ENCODE results near the gene LATS2.
A peak's percentile ranks its signal among the peaks of the same experiment; 100 is the strongest.

LATS2 gene

GRCh38 chr13:21046203-21046602 is 15.2 kb downstream of the LATS2 start:
- DNase-seq, result no peak

GRCh38 chr13:21045100-21045499 is 16.3 kb downstream of the LATS2 start:
- DNase-seq, result peak; percentile 65

GRCh38 chr13:21043898-21044297 is 17.5 kb downstream of the LATS2 start:
- DNase-seq, result no peak

DNA sequence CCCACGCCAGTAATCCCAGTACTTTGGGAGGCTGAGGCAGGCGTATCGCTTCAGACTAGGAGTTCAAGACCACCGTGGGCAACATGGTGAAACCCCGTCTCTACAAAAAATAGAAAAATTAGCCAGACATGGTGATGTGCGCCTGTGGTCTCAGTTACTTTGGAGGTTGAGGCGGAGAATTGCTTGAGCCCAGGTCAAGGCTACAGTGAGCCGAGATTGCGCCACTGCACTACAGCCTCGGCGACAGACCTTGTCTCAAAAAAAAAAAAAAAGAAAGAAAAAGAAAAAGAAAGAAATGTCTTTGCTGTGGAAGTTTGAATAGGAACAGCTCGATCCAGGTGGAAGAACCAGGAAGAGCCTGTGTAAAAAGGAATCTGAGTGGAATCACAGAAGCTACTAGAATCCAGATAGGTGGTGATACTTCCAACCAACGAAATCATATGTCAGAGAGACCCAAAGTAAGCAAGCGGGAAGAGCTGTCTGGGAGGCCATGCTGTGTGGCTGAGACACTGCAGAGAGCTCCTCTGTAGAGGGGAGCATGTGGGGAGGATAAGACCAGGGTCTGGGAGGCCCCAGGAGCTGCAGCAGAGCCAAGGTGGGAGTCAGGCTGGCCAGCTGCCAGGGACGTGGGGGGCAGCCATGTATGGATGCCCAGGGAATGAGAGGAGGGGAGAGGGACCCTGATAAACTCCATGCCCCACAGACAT is 21.1 kb downstream of the LATS2 start:
- no peak for DNase-seq

DNA sequence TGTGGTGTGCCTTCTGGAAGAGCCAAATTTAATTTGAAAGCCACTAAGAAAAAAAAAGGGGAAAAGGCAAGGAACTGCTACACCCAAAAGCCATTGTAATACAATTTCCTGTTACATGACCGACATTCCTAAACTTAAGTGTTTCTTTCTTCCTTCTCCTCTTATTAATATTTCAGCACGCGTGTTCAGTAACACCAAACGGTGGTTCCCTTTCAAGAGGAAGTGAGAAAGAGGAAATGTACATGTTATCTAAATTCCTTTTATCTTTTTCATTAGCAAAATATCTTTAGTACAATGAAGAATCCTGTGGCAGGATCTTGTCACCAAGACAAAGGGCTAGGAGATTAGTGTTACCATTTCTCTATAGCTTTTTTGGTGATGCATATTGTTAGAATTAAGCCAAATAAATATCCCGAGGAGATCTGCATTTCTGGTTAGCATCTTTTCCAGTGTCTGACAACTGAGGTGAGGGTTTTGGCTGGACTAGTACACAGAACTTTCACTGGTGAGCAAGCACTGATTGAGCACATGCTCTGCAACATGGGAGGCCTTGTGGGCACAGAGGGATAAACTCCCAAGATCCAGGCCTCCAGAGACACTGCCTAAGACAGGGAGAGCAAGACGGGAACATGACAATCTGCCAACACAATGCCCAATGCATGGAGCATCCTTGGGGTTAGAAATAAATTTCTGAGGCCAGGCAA is 22.1 kb downstream of the LATS2 start:
- peak; percentile 49 for DNase-seq

DNA sequence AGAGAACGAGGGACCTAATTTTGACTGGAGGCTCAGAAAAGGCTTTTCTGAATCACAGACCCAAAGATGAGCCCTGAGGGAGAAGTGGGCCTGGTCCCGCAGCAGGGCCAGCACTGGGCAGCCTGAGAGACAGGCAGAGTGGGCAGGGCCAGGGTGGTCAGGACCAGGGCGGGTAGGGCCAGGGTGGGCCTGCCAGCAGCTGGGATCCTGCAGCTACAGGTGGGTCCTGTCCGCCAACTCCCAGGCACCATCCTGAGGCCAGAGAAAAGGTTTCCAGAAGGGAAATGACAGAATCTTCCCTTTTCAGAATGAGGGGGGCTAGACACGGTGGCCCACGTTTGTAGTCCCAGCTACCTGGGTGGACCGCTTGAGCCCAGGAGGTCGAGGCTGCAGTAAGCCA is 23.7 kb downstream of the LATS2 start:
- DNase-seq, result no peak

- no peak for DNase-seq
Measured at GRCh38 chr13:21035498-21035897, 25.9 kb downstream of the LATS2 start.

GRCh38 chr13:21034603-21035191 is 26.7 kb downstream of the LATS2 start:
- no peak for DNase-seq

GRCh38 chr13:21033856-21034602 is 27.4 kb downstream of the LATS2 start:
- DNase-seq, result no peak

GRCh38 chr13:21033212-21033840 is 28.1 kb downstream of the LATS2 start:
- no peak for DNase-seq

DNA sequence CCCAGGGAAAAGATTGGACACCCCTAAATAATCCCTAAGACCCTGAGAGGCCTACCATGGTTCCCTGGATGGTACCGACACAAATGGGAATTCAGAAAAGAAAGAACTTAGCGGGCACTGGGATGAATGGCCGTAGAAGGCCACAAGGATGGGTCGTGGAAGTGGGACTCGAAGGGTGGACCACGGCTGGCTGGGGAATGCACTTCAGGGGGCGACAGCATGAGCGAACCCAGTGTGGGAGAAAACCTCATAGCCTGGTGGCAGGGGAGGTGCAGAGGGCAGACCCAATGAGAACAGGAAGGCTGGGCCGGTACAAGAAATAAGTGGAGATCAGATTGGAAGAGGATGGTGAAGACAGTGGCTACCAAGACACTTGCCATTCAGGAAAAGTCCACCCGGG is 28.7 kb downstream of the LATS2 start:
- DNase-seq, result no peak

DNA sequence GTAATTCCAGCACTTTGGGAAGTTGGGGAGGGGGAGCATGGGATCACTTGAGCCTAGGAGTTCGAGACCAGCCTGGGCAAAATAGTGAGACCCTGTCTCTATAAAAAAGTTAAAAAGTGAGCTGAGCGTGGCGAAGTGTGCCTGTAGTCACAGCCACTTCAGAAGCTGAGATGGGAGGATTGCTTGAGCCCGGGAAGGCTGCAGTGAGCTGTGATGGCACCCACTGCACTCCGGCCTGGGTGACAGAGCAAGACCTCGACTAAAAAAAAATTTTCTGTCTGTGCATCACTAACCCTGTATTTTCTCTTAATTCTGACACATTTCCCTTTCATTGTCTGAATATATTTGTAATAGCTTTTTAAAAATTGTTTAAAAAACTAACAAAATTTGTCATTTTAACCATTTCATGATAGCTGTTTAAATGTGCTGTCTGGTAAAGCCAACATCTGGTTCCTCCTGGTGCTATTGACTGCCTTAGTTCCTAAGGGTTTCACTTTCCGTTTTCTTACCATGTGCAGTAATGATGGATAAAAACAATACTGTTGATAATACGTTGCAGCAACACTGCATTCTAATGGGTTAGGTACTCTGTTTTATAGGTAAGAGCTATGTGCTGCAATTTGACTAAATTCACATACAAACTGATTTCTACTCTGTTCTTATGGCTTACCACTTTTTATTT is 29.7 kb downstream of the LATS2 start:
- no peak for DNase-seq

DNA sequence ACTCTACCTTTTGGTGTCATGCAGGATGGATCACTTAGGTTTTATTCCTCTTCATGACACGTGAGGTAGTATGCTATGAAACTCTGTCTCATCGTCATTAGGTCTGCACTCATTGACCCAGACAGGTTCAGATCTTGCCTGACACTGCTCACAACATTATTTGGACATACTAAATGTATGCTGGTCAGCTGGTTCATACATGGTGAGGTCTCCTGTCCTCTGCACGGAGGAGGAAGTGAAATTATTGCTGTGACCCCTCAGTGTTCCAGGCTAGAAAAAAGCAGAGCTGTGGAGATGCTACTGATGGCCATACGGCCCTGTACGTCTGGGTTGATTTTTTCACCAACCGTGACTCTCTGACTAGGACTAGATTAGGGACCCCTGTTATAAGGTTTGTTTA is 35.8 kb downstream of the LATS2 start:
- no peak for DNase-seq

DNA sequence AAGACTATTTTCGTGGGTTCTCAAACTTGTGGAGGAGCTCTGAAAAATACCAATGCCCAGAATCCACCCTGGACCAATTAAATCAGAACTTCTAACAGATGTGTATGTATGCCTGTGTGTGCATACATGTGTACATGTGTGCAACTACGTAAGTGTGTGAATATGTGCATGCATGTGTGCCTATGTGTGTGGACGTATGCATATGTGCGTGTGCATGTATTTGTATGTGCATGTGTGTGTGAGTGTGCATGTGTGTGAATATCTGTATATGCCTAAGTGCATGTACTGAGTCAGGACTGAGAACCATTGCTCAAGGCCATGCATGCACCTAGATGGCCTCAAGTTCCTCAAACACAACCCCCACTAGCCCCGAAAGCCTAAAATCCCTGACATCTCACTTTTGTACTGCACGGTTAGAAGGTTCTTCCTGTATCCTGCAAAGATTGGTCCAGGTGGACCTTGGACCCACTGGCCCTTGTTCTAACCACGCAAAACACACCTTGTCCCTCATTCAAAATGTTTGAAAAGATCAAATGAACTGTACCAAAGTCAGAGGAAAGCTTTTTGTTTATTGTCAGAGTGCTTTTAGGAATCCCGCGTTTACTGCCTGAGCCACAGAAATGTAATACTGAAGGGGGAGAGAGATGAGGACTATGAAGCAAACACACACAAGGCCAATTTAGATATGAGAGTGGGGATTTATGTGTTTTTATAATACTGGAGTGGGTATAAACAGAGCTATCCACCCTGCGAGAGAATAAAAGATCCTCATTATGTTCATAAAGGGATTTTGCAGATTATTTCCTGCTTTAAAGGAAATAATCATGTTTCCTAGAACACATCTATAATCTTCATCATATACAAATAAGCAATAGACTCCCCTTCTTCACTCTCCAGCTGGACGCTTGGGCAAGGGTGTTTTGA is 39.1 kb downstream of the LATS2 start:
- DNase-seq, result no peak

DNA sequence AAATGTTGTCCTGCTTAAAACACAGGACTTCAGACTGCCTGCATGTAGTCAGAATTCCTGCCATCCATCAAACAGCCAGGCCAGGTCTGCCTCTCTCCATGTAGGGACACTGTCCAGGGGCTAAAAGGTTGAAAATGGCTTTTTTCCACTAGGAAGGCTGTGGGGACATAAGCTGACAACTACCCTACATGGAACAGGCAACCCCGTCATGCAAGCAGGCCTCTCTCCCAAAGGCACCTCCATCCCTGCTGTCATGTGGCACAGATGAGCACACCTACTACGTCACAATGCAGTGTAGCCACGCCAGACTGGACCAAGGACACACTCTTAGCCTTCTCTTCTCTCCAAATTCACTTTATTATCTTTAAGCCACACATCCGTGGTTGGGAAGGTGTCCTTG is 40.8 kb downstream of the LATS2 start:
- no peak for DNase-seq

- DNase-seq, result no peak
Measured at GRCh38 chr13:21020176-21020575, 41.2 kb downstream of the LATS2 start.

GRCh38 chr13:21018220-21018619 is 43.2 kb downstream of the LATS2 start:
- DNase-seq, result no peak

DNA sequence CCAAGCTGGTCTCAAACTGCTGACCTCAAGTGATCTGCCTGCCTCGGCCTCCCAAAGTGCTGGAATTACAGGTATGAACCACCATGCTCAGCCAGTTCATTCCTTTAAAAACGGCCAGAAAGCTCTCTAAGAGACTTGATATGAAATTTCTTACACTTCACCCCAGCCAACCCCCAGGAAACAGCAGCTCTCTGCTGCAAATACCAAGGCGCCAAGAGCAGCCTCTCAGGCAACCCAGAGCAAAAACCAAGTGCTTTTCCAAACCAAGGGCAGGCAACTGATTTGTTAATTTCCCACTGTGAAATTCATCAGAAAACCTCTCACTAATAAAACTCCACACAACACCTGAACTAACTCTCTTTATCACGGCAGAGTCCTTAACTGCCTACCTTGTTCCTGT is 44.9 kb downstream of the LATS2 start:
- no peak for DNase-seq

DNA sequence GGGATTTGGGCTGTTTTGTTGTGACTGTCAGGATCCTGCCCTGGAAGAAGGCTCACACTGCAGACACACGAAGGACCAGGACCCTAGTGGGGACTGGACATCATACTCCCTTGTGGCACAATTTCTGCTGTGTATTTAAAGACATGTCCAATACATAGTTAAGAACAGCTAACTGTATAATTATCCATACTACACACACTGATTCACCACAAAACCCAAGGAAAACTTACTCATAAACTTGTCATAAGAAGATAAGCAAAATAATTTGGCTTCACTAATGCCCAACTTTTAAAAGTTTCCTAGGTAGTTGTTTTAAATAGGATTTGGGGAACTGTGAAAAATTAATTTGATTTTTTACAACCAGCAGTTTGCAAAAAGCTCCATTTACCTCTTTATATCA is 46.1 kb downstream of the LATS2 start:
- DNase-seq, result no peak

- DNase-seq, result no peak
Measured at GRCh38 chr13:21014502-21015170, 46.8 kb downstream of the LATS2 start.

- no peak for DNase-seq
Measured at GRCh38 chr13:21014139-21014501, 47.3 kb downstream of the LATS2 start.
